ENCODE measurements around the gene PNMT. TPM values are rescaled to one million over a fixed set of nuclear protein-coding genes. Genes with fewer than 3 reads are reported as not detected.

PNMT gene
- total and polyA plus RNA-seq, 2 experiments from 2014 or later, result 1.9 to 2.5 TPM

- ATAC-seq (no peak), DNase-seq (ENCODE audit: low spot score) (no peak)
- Mint-ChIP-seq H3K27ac (peak overlapping the region; percentile 98), H3K4me3 (peak overlapping the region; percentile 32; the same call in 1 of the 3 replicates), H3K27me3 (ENCODE audit: insufficient read depth, low read depth, poor library complexity) (peaks cover 17% of the 10 kb centered on the region), H3K9me3 (no peaks in the 10 kb centered on the region), H3K4me1 (peaks cover 56% of the 10 kb centered on the region), H3K36me3 (ENCODE audit: low read depth) (peaks cover 10% of the 10 kb centered on the region; the same call in 2 of the 3 replicates)
- H3F3A ChIP-seq (replicated peaks; ENCODE audit: low read depth), result peaks cover 14% of the 10 kb centered on the region
- H4K20me1 ChIP-seq (replicated peaks; ENCODE audit: insufficient read depth), result peaks cover 2% of the 10 kb centered on the region; the same call in 1 of the 2 replicates
- TF ChIP-seq ZNF114 (CRISPR knock-in tag; IDR thresholded peaks at IDR 0.05), result no peak
- no peak for TF ChIP-seq EZH2 (IDR thresholded peaks at IDR 0.05; ENCODE audit: low read depth, unreplicated experiment)
- TF ChIP-seq JUNB (IDR thresholded peaks at IDR 0.05; ENCODE audit: unreplicated experiment), result no peak
- no peak for TF ChIP-seq CTCF (conservative IDR thresholded peaks at IDR 0.05; ENCODE audit: low read depth in 2 of 2)
- TF ChIP-seq ZNF331 (CRISPR knock-in tag; IDR thresholded peaks at IDR 0.05; ENCODE audit: low read depth), result no peak
- no peak for TF ChIP-seq CREB1 (CRISPR knock-in tag; IDR thresholded peaks at IDR 0.05; ENCODE audit: low read depth)
- no peak for TF ChIP-seq ZNF462 (CRISPR knock-in tag; IDR thresholded peaks at IDR 0.05)
- no peak for TF ChIP-seq EZH2phosphoT487 (IDR thresholded peaks at IDR 0.05; ENCODE audit: unreplicated experiment)
- TF ChIP-seq POLR2AphosphoS5 (IDR thresholded peaks at IDR 0.05; ENCODE audit: low read depth), result no peak
- TF ChIP-seq STAT1 (IDR thresholded peaks at IDR 0.05; ENCODE audit: unreplicated experiment), result no peak
- no peak for TF ChIP-seq REST (IDR thresholded peaks at IDR 0.05; ENCODE audit: unreplicated experiment)
- TF ChIP-seq ETS1 (IDR thresholded peaks at IDR 0.05), result no peak
- no peaks in the 10 kb centered on the region for H3K27me3 ChIP-seq (ENCODE audit: insufficient read depth)
- peaks cover 51% of the 10 kb centered on the region for H3K4me1 ChIP-seq (ENCODE audit: insufficient read depth)
- H3K36me3 ChIP-seq (ENCODE audit: insufficient read depth), result no peaks in the 10 kb centered on the region
- H3K9me2 ChIP-seq (ENCODE audit: insufficient read depth), result no peaks in the 10 kb centered on the region
- peak overlapping the region; percentile 71 for H3K4me2 ChIP-seq
- no peak overlapping the region for H2AFZ ChIP-seq
- peak overlapping the region; percentile 93 for H3K27ac ChIP-seq (ENCODE audit: low read depth)
- H3K4me3 ChIP-seq, result peak overlapping the region; percentile 42; the same call in 1 of the 2 replicates
- H3K79me2 ChIP-seq (replicated peaks; ENCODE audit: insufficient read depth), result peaks cover 43% of the 10 kb centered on the region
Measured at GRCh38 chr17:39696731-39697130, 28.5 kb downstream of the PNMT start.
